GM23248 (cell line): ENCODE results near the gene MOB3B. TPM values are rescaled to one million over a fixed set of nuclear protein-coding genes. Genes with fewer than 3 reads are reported as not detected.

Source experiments
- DNase-seq: peaks from one replicate; pipeline ENCODE4 v3.0.0-alpha.2; 2015
- H2AFZ ChIP-seq: fragments of 200-600 bp; sonication (generic); 2 replicates; pipeline ENCODE4 v1.6.1; 2016; ENCODE audit warnings: antibody characterized with exemption
- H3F3A ChIP-seq: fragments of 200-600 bp; sonication (generic); 2 replicates; pipeline ENCODE4 v1.6.1; 2016; ENCODE audit warnings: mild to moderate bottlenecking, antibody characterized with exemption, mixed run types; ENCODE audit not compliant: insufficient read depth
- H3K27ac ChIP-seq: fragments of 200-600 bp; sonication (generic); 2 replicates; pipeline ENCODE4 v1.5.1; 2016; ENCODE audit warnings: mild to moderate bottlenecking
- H3K27me3 ChIP-seq: fragments of 200-600 bp; sonication (generic); replicated peaks from 2 replicates; pipeline ENCODE4 v1.6.1; 2016; ENCODE audit warnings: mild to moderate bottlenecking; ENCODE audit not compliant: insufficient read depth
- H3K36me3 ChIP-seq: fragments of 200-600 bp; sonication (generic); 2 replicates; pipeline ENCODE4 v1.6.1; 2016; ENCODE audit warnings: low read depth, mild to moderate bottlenecking
- H3K4me1 ChIP-seq: fragments of 200-600 bp; sonication (generic); 2 replicates; pipeline ENCODE4 v1.6.1; 2016; ENCODE audit warnings: mild to moderate bottlenecking; ENCODE audit not compliant: insufficient read depth
- H3K4me2 ChIP-seq: fragments of 200-600 bp; sonication (generic); one replicate; pipeline ENCODE4 v1.6.1; 2016; ENCODE audit warnings: mild to moderate bottlenecking; ENCODE audit not compliant: unreplicated experiment
- H3K4me3 ChIP-seq: fragments of 200-600 bp; sonication (generic); 2 replicates; pipeline ENCODE4 v1.5.1; 2016; ENCODE audit warnings: mild to moderate bottlenecking
- H3K79me2 ChIP-seq: fragments of 200-600 bp; sonication (generic); 2 replicates; pipeline ENCODE4 v1.6.1; 2016; ENCODE audit warnings: mild to moderate bottlenecking; ENCODE audit not compliant: insufficient read depth
- H3K9ac ChIP-seq: fragments of 200-600 bp; sonication (generic); 2 replicates; pipeline ENCODE4 v1.6.1; 2016; ENCODE audit warnings: mild to moderate bottlenecking
- H3K9me2 ChIP-seq: fragments of 200-600 bp; sonication (generic); 2 replicates; pipeline ENCODE4 v1.6.1; 2016; ENCODE audit warnings: mixed run types, mild to moderate bottlenecking, moderate library complexity; ENCODE audit not compliant: insufficient read depth
- H3K9me3 ChIP-seq: fragments of 200-600 bp; sonication (generic); one replicate; pipeline ENCODE4 v1.6.1; 2017; ENCODE audit warnings: low read depth
- H4K20me1 ChIP-seq: fragments of 200-600 bp; sonication (generic); 2 replicates; pipeline ENCODE4 v1.6.0; 2016; ENCODE audit not compliant: insufficient read depth
- EZH2 ChIP-seq: fragments of 200-600 bp; sonication (generic); IDR thresholded peaks from 2 replicates; pipeline ENCODE4 v1.6.1; 2018; ENCODE audit warnings: antibody characterized with exemption, mild to moderate bottlenecking; ENCODE audit not compliant: insufficient read depth, poor library complexity, severe bottlenecking
- EZH2phosphoT487 ChIP-seq: fragments of 200-600 bp; sonication (generic); IDR thresholded peaks from 2 replicates; pipeline ENCODE4 v1.6.1; 2018; ENCODE audit warnings: antibody characterized with exemption, moderate library complexity, mild to moderate bottlenecking, low read depth; ENCODE audit not compliant: insufficient read depth
- WGBS, 2 experiments: methylation state at CpG; one replicate each; pipeline ENCODE4 v1.1.6; 2015 to 2017; ENCODE audit warnings: low lambda C conversion rate in 2 of 2, low coverage in 1 of 2; ENCODE audit errors: missing lambda C conversion rate in 2 of 2; 5-methylcytosine and 5-hydroxymethylcytosine counted together
- in situ Hi-C: fragments of 300-500 bp; cut with MboI; formaldehyde crosslinking; loops from 2 replicates; pipeline ENCODE4 v1.15.0; 2020
- polyA plus RNA-seq: library from polyadenylated mRNA; unstranded; fragments of >200 nt; fragmentation: Nextera tagmentation; extraction: Ambion mirVana; gene quantifications from 2 replicates; pipeline ENCODE4 v1.2.1, GENCODE V29; 2016
- total RNA-seq: library from RNA; depleted of rRNA; stranded (reverse); fragments of >200 nt; shearing (Covaris generic); gene quantifications from 2 replicates; pipeline ENCODE4 v1.2.3, GENCODE V29; 2014

The MOB3B gene
- total and polyA plus RNA-seq, 2 experiments from 2014 or later = 0.06 TPM; not detected in 1

- Histone ChIP-seq H3K9ac (no peak overlapping the region), H3K4me2 (no peak overlapping the region), H3K9me3 (no peaks in the 10 kb centered on the region), H3K27me3 (no peaks in the 10 kb centered on the region), H3K27ac (no peak overlapping the region), H3K4me3 (no peak overlapping the region), H3K79me2 (no peaks in the 10 kb centered on the region), H3K9me2 (no peaks in the 10 kb centered on the region), H2AFZ (no peak overlapping the region), H4K20me1 (no peaks in the 10 kb centered on the region), H3K4me1 (no peaks in the 10 kb centered on the region), H3F3A (no peaks in the 10 kb centered on the region), H3K36me3 (no peaks in the 10 kb centered on the region)
- DNase-seq = no peak
- 90 to 96% methylated on average over 1 of the region's 1 CpG for WGBS, 2 experiments
- no peak for TF ChIP-seq EZH2
- no peak for TF ChIP-seq EZH2phosphoT487
- in situ Hi-C loops = no loop called here
These were observed 41.7 kb downstream of the MOB3B start for GRCh38 chr9:27487927-27488326.

GRCh38 chr9:27487128-27487640 is 42.4 kb downstream of the MOB3B start:
- no peak for DNase-seq
- H3K9me3 ChIP-seq = no peaks in the 10 kb centered on the region
- 13 to 18% methylated on average over 5 of the region's 5 CpGs for WGBS, 2 experiments

GRCh38 chr9:27485158-27485557 is 44.5 kb downstream of the MOB3B start:
- no peak for TF ChIP-seq EZH2
- no peak for TF ChIP-seq EZH2phosphoT487
- no peak for DNase-seq
- Histone ChIP-seq H3K4me2 (no peak overlapping the region), H3K9ac (no peak overlapping the region), H3K27me3 (no peaks in the 10 kb centered on the region), H3K9me3 (no peaks in the 10 kb centered on the region), H3K9me2 (no peaks in the 10 kb centered on the region), H3K27ac (no peak overlapping the region), H3K4me1 (no peaks in the 10 kb centered on the region), H3K4me3 (no peak overlapping the region), H3F3A (no peaks in the 10 kb centered on the region), H2AFZ (no peak overlapping the region), H4K20me1 (no peaks in the 10 kb centered on the region), H3K36me3 (no peaks in the 10 kb centered on the region), H3K79me2 (no peaks in the 10 kb centered on the region)
- 44 to 64% methylated on average over 1 of the region's 1 CpG for WGBS, 2 experiments
- in situ Hi-C loops = no loop called here

More at GRCh38 chr9:27487128-27487640, 42.4 kb downstream of the MOB3B start:
- Histone ChIP-seq H2AFZ (no peak overlapping the region), H3K9me2 (no peaks in the 10 kb centered on the region), H3F3A (no peaks in the 10 kb centered on the region), H3K4me1 (no peaks in the 10 kb centered on the region), H3K4me2 (no peak overlapping the region), H3K27ac (no peak overlapping the region), H3K4me3 (no peak overlapping the region), H3K79me2 (no peaks in the 10 kb centered on the region), H3K27me3 (no peaks in the 10 kb centered on the region), H3K9ac (no peak overlapping the region), H4K20me1 (no peaks in the 10 kb centered on the region), H3K36me3 (no peaks in the 10 kb centered on the region)
- TF ChIP-seq EZH2phosphoT487 (no peak), EZH2 (no peak)
- in situ Hi-C loops = no loop called here

- in situ Hi-C loops = no loop called here
- no peaks in the 10 kb centered on the region for H3K79me2 ChIP-seq
- no peaks in the 10 kb centered on the region for H3K9me3 ChIP-seq
- no peaks in the 10 kb centered on the region for H3K4me1 ChIP-seq
- no peaks in the 10 kb centered on the region for H3K36me3 ChIP-seq
- no peak overlapping the region for H3K27ac ChIP-seq
- H3F3A ChIP-seq = no peaks in the 10 kb centered on the region
- no peaks in the 10 kb centered on the region for H3K27me3 ChIP-seq
- DNase-seq = no peak
- no peaks in the 10 kb centered on the region for H3K9me2 ChIP-seq
- no peaks in the 10 kb centered on the region for H4K20me1 ChIP-seq
- TF ChIP-seq EZH2 (no peak), EZH2phosphoT487 (no peak)
- WGBS, 2 experiments = 77 to 78% methylated on average over 6 of the region's 6 CpGs
- no peak overlapping the region for H2AFZ ChIP-seq
- no peak overlapping the region for H3K4me2 ChIP-seq
- H3K9ac ChIP-seq = no peak overlapping the region
- no peak overlapping the region for H3K4me3 ChIP-seq
These were observed 46.0 kb downstream of the MOB3B start for GRCh38 chr9:27483576-27483975.

- H3K9me3 ChIP-seq = no peaks in the 10 kb centered on the region
- TF ChIP-seq EZH2phosphoT487 = no peak
- TF ChIP-seq EZH2 = no peak
- in situ Hi-C loops = no loop called here
- H2AFZ ChIP-seq = no peak overlapping the region
- H3K36me3 ChIP-seq = no peaks in the 10 kb centered on the region
- no peak overlapping the region for H3K9ac ChIP-seq
- 57 to 63% methylated on average over 2 of the region's 2 CpGs for WGBS, 2 experiments
- no peaks in the 10 kb centered on the region for H3F3A ChIP-seq
- DNase-seq = no peak
- H3K79me2 ChIP-seq = no peaks in the 10 kb centered on the region
- no peaks in the 10 kb centered on the region for H3K27me3 ChIP-seq
- H3K4me3 ChIP-seq = no peak overlapping the region
- no peaks in the 10 kb centered on the region for H4K20me1 ChIP-seq
- H3K4me1 ChIP-seq = no peaks in the 10 kb centered on the region
- H3K9me2 ChIP-seq = no peaks in the 10 kb centered on the region
- no peak overlapping the region for H3K27ac ChIP-seq
- H3K4me2 ChIP-seq = no peak overlapping the region
These were observed 46.9 kb downstream of the MOB3B start for GRCh38 chr9:27482709-27483108.
